SKM-1 (cell line): ENCODE measurements around the gene ACVR2A.

ENCODE experiments used
- DNase-seq: peaks from one replicate; lab custom pipeline; 2025; ENCODE audit not compliant: unreplicated experiment; lab: John Stamatoyannopoulos, UW

ACVR2A gene

DNA sequence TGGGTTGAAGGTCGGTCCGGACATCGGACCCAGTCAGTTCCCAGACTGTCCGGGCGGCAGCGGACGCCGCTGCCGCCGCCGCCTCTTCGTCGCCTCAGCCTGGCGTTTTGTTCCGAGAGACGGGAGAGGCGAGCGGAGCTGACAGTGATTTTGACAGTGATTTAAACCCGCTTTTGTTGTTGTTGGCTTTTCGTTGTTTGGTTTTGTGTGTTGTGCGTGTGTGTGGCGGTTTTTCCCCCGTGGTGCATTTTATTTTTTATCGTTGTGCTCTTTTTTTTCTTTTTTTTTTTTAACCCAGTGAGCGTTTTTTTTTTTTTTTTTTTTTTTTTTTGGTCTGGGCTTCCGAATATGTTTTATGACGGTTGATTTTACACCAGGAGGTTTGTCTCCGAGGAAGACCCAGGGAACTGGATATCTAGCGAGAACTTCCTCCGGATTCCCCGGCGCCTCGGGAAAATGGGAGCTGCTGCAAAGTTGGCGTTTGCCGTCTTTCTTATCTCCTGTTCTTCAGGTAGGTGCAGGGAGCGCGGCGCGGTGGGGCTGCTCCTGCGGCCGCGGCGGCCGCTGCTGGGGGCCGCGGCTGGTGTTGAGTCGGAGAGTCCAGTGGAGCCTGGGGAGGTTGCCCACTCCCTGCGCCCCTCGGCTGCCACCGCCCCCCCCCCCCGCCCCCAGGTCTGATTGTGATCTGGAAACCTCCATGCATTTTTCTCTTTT is at the start of gene ACVR2A:
Gene ACVR2A (plus strand): TSS at position 333 of the 714 bp plus-strand sequence. CDS start 124 bp downstream, at position 457.
- DNase-seq, result peak; percentile 30

GRCh38 chr2:147800316-147800715 is 44.5 kb upstream of the ACVR2A start:
- no peak for DNase-seq

DNA sequence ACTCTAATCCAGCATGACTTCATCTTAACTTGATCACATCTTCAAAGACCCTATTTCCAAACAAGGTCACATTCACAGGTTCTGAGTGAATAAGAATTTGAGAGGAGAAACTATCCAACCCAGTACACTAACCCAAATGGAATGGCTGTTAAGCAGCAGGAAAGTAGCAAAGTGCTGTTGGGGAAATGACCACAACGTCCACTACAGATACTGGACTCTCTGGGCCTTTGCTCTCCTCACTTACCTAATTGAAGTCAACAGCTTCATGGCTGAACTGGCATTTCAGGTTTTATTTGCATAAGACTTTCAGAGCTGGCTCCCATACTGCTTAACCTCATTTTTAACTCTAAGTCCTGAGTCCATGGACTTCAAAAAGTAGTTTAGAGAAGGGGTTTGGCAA is 38.0 kb upstream of the ACVR2A start:
- DNase-seq, result no peak

DNA sequence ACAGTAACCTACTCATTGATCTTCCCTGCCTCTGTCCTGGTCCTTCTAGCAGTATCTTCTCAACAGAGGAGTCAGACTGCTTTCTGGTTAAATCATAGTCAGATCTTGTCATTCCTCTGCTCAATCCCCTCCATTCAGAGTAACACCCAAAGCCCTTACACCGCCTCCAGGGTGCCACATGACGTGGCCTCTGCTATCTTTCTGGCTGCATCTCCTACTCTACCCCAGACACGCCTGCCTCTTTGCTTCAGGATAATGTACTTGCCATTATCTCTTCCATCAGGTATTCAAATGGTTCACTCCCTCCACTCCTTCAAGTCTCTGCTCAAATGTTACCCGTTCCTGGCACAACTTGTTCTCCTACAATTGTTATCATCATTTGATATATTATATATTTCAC is 36.3 kb upstream of the ACVR2A start:
- DNase-seq, result no peak

GRCh38 chr2:147810883-147811765 is 33.7 kb upstream of the ACVR2A start:
- DNase-seq, result no peak

GRCh38 chr2:147818741-147819140 is 26.1 kb upstream of the ACVR2A start:
- no peak for DNase-seq

DNA sequence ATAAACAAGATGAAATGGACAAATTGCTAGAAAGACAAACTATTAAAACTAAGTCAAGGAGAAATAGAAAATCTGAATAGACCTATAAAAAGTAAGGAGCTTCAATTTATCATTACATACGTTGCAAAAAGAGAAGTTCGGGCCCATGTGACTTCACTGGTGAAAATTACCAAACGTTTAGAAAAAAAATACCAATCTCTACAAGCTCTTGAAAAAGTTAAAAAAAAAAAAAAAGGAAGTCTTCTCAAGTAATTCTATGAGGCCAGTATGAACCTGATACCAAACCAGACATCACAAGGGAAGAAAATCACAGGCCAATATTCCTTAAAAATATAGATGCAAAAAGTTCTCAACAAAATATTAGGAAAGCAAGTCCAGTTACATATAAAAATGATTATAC is 20.2 kb upstream of the ACVR2A start:
- no peak for DNase-seq

GRCh38 chr2:147826278-147827087 is 18.3 kb upstream of the ACVR2A start:
- no peak for DNase-seq

GRCh38 chr2:147827088-147827375 is 17.8 kb upstream of the ACVR2A start:
- DNase-seq, result no peak

GRCh38 chr2:147829106-147829505 is 15.7 kb upstream of the ACVR2A start:
- DNase-seq, result no peak

GRCh38 chr2:147836099-147836498 is 8.7 kb upstream of the ACVR2A start:
- no peak for DNase-seq

DNA sequence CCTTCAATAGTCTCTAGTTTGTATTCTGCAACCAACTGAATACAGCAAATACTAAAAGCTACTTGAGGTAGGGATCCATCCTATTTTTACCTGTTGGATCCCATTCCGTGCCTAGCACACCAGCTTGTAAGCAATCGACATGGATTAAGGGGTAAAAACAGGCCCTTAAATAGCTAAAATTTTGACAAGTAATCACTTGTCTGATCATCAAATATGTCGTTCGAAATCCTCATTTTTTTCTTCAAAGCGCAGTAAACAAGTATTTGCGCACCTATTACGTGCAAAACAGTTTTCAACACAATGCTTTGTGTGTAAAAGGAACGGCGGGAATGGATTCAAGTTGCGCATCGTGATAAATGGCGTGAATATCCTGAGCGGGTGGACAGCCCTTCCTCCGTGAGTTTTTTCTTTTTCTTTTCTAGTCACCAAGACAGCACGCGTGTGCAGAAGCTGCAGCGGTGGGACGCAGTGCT is 1.4 kb upstream of the ACVR2A start:
- no peak for DNase-seq

DNA sequence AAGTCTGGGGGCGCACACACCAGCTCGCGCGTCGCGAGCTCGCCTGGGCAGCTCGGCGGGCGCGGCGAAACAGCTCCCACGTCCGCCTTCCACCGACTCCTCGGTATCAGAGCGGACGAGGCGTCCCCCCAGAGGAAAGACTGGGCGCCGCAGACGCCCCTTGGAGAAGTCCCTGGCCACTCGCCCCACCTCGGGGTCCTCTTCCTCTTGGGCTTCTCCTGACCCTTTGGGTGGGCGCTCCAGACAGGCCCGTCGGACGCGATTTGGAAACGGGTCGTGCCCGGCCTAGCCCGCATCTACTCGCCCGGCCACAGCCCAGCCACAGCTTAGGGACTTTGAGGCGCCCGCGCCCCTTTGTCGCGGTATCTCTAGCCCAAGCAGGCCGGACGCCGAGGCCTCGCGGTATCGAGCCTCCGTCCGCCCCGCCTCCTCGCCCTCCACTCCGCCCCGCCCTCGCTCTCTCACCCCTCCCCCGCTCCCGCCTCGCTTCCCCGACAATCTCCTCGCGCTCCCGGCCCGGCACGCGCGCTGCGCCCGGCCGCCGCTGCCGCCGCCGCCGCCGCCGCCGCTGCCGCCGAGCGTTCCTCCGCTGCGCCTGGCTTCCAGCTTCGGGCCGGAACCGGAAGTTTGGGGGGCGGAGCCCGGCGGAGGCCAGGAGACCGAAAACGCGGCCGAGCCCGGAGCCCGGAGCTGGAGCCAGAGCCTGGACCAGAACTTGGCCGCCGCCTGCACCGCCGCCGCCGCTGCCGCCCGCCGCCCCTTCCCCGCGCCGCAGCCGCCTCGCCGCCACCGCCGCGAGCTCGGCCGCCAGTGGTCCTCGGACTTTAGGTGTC is 749 bp upstream of the ACVR2A start:
- peak; percentile 68 for DNase-seq

DNA sequence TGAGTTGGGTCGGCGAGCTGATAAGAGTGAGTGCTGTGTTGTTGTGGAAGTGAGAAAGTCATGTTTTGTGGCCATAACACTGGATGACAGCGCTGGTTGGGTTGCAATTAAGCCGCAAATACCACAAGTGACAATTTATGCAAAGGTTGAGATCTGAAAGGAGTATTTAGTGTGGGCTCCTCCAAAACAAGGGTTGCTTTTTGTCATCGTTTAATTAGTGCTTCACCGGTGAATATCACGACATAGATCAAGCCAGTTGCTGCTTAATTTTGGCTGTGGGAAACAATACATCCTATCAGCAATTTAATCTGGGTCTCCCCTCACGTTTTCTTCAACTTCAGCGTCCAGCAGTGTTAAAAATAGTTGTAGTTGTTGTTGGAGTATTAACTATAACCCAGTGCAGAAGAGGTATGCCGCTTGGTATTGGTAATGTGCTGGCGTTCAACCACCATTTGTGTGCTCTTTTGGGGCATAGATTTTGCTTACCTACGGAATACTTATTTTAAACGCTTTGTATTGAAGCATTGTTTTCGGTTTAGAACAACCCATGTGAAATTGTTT is 662 bp downstream of the ACVR2A start:
- no peak for DNase-seq

GRCh38 chr2:147846412-147847081 is 1.7 kb downstream of the ACVR2A start:
- DNase-seq, result no peak

DNA sequence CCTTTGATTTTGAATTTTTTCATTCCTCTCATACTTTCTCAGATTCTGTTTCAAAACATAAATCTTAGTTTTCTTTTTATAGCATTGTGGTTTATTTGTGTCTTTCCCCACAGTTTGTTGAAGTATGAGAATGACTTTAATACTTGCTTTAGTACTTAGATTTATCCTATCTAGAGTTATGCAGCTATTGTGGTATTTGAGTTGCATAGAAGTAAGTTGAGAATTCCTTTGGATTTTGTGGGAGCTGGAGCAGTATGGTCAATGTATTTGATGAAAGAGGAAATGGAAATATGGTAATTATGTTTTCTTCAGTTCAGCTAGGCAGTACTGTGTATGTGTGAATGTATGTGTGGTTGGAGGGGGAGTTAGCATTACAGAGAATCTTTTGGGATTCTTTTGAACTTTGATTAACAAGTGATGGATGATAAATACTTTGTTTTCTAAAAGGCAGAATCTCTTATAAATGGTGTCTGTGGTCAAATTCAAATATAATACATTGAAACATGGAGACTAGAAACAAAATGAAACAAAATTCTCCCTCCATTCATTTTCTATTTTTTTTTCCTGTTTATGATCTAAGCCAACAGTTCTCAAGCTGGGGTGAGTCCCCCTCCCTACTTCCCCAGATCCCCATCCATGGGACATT is 3.0 kb downstream of the ACVR2A start:
- DNase-seq, result no peak

DNA sequence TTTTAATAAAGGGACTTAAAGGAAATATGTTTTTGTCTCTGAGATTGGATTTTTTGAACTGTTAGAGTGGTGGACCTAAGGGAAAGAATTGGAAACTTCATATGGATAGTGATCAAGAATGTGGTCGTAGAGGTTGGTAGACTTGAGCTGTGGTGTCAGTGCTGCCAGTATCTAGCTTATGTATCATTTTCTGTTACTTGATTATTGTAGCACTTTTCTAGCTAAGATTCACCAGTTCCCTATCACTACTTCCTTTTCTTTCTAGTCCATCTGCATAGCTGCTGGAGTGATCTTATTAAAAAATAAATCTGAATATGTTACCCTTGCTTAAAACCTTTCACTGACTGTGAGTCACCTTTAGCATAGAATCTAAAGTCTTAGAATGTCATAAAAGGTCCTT is 6.0 kb downstream of the ACVR2A start:
- no peak for DNase-seq

DNA sequence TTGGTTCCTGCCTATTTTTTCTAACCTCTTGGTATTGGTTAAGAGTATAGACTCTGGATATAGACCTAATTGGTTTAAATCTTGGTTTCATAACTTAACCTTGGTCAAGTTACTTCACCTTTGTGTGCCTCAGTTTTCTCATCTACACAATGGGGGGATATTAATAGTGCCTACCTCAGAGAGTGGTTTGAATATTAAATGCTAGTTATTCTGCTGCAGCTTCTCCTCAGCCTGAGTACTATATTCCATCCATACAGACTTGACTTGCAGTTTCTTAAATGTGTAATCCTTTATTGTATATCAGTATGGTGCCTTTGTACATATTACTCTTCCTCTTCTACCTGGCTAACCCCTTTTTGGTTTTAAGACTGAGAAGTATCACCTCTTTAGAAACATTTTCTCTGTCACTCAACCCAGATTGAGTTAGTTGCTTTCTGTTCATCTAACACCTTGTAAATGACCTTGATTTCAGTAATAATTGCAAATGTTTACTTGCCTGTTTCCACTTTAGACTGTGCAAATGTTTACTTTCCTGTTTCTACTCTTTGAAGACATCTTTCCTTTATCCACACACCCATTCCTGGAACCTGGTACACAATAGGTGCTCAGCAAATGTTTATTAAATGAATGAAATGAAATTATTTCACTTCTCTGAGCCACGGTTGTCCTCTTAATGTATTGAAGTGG is 6.6 kb downstream of the ACVR2A start:
- DNase-seq, result no peak
